H1 (cell line): ENCODE data around the gene DCUN1D2. TPM values are rescaled to one million over a fixed set of nuclear protein-coding genes. Genes with fewer than 3 reads are reported as not detected.

Source experiments
- CTCF ChIA-PET: fragments of 300-600 bp; sonication (Branson Sonifier 250); formaldehyde crosslinking; loops from one replicate; lab custom pipeline; 2021; ENCODE audit not compliant: partially characterized antibody; lab: Charles Lee
- POLR2A ChIA-PET: fragments of 300-600 bp; sonication (Branson Sonifier 250); formaldehyde crosslinking; loops from one replicate; lab custom pipeline; 2021; ENCODE audit warnings: inconsistent platforms; ENCODE audit not compliant: partially characterized antibody; lab: Charles Lee
- DNase-seq, 2 experiments: peaks; one replicate each; pipeline versions ENCODE4 v3.0.0 to v3.0.0-alpha.2; 2010 to 2022; ENCODE audit warnings: low spot score in 2 of 2, low read depth in 1 of 2, mixed read lengths in 1 of 2
- FAIRE-seq: peaks from 2 replicates; lab custom pipeline; 2011; peaks lifted over from hg19 to GRCh38; lab: Jason Lieb, UNC
- H2AFZ ChIP-seq: 2 replicates; pipeline ENCODE4 v1.8.1; 2012; ENCODE audit warnings: low read length, inconsistent platforms
- H2AK5ac ChIP-seq: 2 replicates; pipeline ENCODE4 v1.6.1; 2013; ENCODE audit warnings: low read depth, low read length
- H2BK120ac ChIP-seq: replicated peaks from 2 replicates; pipeline ENCODE3; 2013; ENCODE audit warnings: low read depth, low read length, inconsistent platforms
- H2BK12ac ChIP-seq: 2 replicates; pipeline ENCODE4 v1.6.1; 2013; ENCODE audit warnings: low read depth, low read length
- H2BK15ac ChIP-seq: 2 replicates; pipeline ENCODE4 v1.6.1; 2013; ENCODE audit warnings: low read length
- H2BK20ac ChIP-seq: 2 replicates; pipeline ENCODE4 v1.6.1; 2013; ENCODE audit warnings: low read length
- H2BK5ac ChIP-seq: 2 replicates; pipeline ENCODE4 v1.6.1; 2013; ENCODE audit warnings: low read depth, low read length
- H3K14ac ChIP-seq: 2 replicates; pipeline ENCODE4 v1.6.1; 2013; ENCODE audit warnings: inconsistent platforms; ENCODE audit not compliant: insufficient read length
- H3K18ac ChIP-seq: 2 replicates; pipeline ENCODE4 v1.6.1; 2013; ENCODE audit warnings: low read length; ENCODE audit errors: extremely low read depth
- H3K23ac ChIP-seq: 2 replicates; pipeline ENCODE4 v1.6.1; 2013; ENCODE audit warnings: inconsistent platforms; ENCODE audit not compliant: insufficient read length
- H3K23me2 ChIP-seq: 2 replicates; pipeline ENCODE4 v1.6.1; 2013; ENCODE audit warnings: low read depth, low read length
- H3K27ac ChIP-seq: 2 replicates; pipeline ENCODE4 v1.6.1; 2011; ENCODE audit warnings: low read depth, low read length, inconsistent platforms
- H3K27me3 ChIP-seq, 4 experiments: replicated peaks in 1 of 4; 1 replicate in 1 of 4; 2 replicates in 3 of 4; pipeline versions ENCODE4 v1.6.1 to v1.8.1; 2011 to 2013; ENCODE audit warnings: low read length in 3 of 4, mild to moderate bottlenecking in 3 of 4, inconsistent platforms in 2 of 4, mixed read lengths in 2 of 4, moderate library complexity in 1 of 4; ENCODE audit not compliant: control insufficient read depth in 3 of 4, insufficient read depth in 3 of 4; ENCODE audit errors: extremely low read depth in 1 of 4
- H3K36me3 ChIP-seq, 4 experiments: 2 replicates each; pipeline versions ENCODE4 v1.6.1 to v1.8.1; 2011 to 2013; ENCODE audit warnings: mild to moderate bottlenecking in 4 of 4, low read length in 3 of 4, moderate library complexity in 2 of 4, control low read depth in 1 of 4, inconsistent platforms in 1 of 4; ENCODE audit not compliant: insufficient read depth in 4 of 4, control insufficient read depth in 2 of 4
- H3K4ac ChIP-seq: replicated peaks from 2 replicates; pipeline ENCODE3; 2013; ENCODE audit warnings: low read length, low read depth, mixed read lengths, inconsistent platforms; ENCODE audit not compliant: insufficient read length
- H3K4me1 ChIP-seq, 4 experiments: replicated peaks in 1 of 4; 1 replicate in 1 of 4; 2 replicates in 3 of 4; pipeline versions ENCODE4 v1.6.1 to v1.8.1; 2011 to 2013; ENCODE audit warnings: low read length in 3 of 4, inconsistent platforms in 2 of 4, mixed read lengths in 1 of 4; ENCODE audit not compliant: insufficient read depth in 4 of 4, control insufficient read depth in 3 of 4
- H3K4me2 ChIP-seq, 2 experiments: 2 replicates each; pipeline versions ENCODE4 v1.6.1 to v1.8.1; 2011 to 2013; ENCODE audit warnings: low read depth in 2 of 2, low read length in 2 of 2, control low read depth in 1 of 2, inconsistent platforms in 1 of 2, mild to moderate bottlenecking in 1 of 2; ENCODE audit not compliant: insufficient read depth in 1 of 2
- H3K4me3 ChIP-seq, 4 experiments: fragments of 200-600, 300-600 bp in 1 of 4; sonication (generic), shearing (Covaris generic), sonication (Bioruptor Twin) in 1 of 4; 2 replicates each; pipeline versions ENCODE4 v1.5.1 to v1.8.1; 2011 to 2016; ENCODE audit warnings: low read length in 4 of 4, low read depth in 3 of 4, control low read depth in 2 of 4, inconsistent platforms in 2 of 4, mild to moderate bottlenecking in 2 of 4, mixed read lengths in 1 of 4, moderate library complexity in 1 of 4; ENCODE audit not compliant: insufficient read depth in 2 of 4; ENCODE audit errors: extremely low read depth in 1 of 4
- H3K56ac ChIP-seq: replicated peaks from 2 replicates; pipeline ENCODE3; 2013; ENCODE audit warnings: low read depth, mild to moderate bottlenecking, mixed read lengths, low read length, inconsistent platforms; ENCODE audit not compliant: insufficient read length
- H3K79me1 ChIP-seq: 2 replicates; pipeline ENCODE4 v1.6.1; 2013; ENCODE audit warnings: low read depth, low read length, control low read depth
- H3K79me2 ChIP-seq, 2 experiments: 2 replicates each; pipeline versions ENCODE4 v1.6.1 to v1.8.1; 2012 to 2013; ENCODE audit warnings: low read length in 2 of 2, mild to moderate bottlenecking in 2 of 2, inconsistent platforms in 1 of 2; ENCODE audit not compliant: insufficient read depth in 2 of 2, control insufficient read depth in 1 of 2
- H3K9ac ChIP-seq, 4 experiments: replicated peaks in 1 of 4; 1 replicate in 1 of 4; 2 replicates in 3 of 4; pipeline versions ENCODE4 v1.6.1 to v1.8.1; 2011 to 2013; ENCODE audit warnings: low read depth in 3 of 4, low read length in 3 of 4, control low read depth in 2 of 4, mild to moderate bottlenecking in 2 of 4, moderate library complexity in 2 of 4, inconsistent platforms in 1 of 4; ENCODE audit errors: extremely low read depth in 1 of 4
- H3K9me3 ChIP-seq, 2 experiments: 2 replicates each; pipeline versions ENCODE4 v1.6.1 to v1.8.1; 2012 to 2013; ENCODE audit warnings: mild to moderate bottlenecking in 2 of 2, moderate library complexity in 2 of 2, control low read depth in 1 of 2, inconsistent platforms in 1 of 2, low read depth in 1 of 2, low read length in 1 of 2, mixed read lengths in 1 of 2; ENCODE audit not compliant: insufficient read depth in 2 of 2
- H4K20me1 ChIP-seq, 2 experiments: replicated peaks in 1 of 2; 2 replicates each; pipeline versions ENCODE3 to v1.8.1; 2011 to 2013; ENCODE audit warnings: inconsistent platforms in 2 of 2, low read length in 2 of 2, mild to moderate bottlenecking in 1 of 2; ENCODE audit not compliant: insufficient read depth in 2 of 2, control insufficient read depth in 1 of 2
- H4K5ac ChIP-seq: 2 replicates; pipeline ENCODE4 v1.6.1; 2013; ENCODE audit warnings: low read length, low read depth, mixed read lengths, inconsistent platforms; ENCODE audit not compliant: insufficient read length
- H4K8ac ChIP-seq: 2 replicates; pipeline ENCODE4 v1.8.0; 2013; ENCODE audit warnings: mild to moderate bottlenecking, moderate library complexity, low read length, inconsistent platforms; ENCODE audit not compliant: insufficient read depth; ENCODE audit errors: extremely low read depth
- H4K91ac ChIP-seq: replicated peaks from 2 replicates; pipeline ENCODE3; 2013; ENCODE audit warnings: low read length, mixed read lengths, inconsistent platforms; ENCODE audit not compliant: insufficient read length
- SP1 ChIP-seq: IDR thresholded peaks from 2 replicates; pipeline ENCODE4 v1.6.1; 2011; ENCODE audit warnings: low read depth, low read length
- TAF1 ChIP-seq: IDR thresholded peaks from 2 replicates; pipeline ENCODE4 v1.6.1; 2011; ENCODE audit warnings: mild to moderate bottlenecking, low read depth, low read length
- ZNF274 ChIP-seq: IDR thresholded peaks from 2 replicates; pipeline ENCODE4 v1.7.0; 2012; ENCODE audit warnings: low read length, borderline replicate concordance; ENCODE audit errors: extremely low read depth
- WGBS, 2 experiments: shearing (Covaris generic) in 1 of 2; methylation state at CpG; one replicate each; pipeline versions ENCODE4 v1.1.6 to v1.1.7; 2013 to 2015; ENCODE audit warnings: low lambda C conversion rate in 2 of 2, mixed read lengths in 2 of 2, inconsistent platforms in 1 of 2, low coverage in 1 of 2, missing lambda C conversion rate in 1 of 2; ENCODE audit not compliant: insufficient replicate concordance in 2 of 2, insufficient coverage in 1 of 2, insufficient read length in 1 of 2; ENCODE audit errors: extremely low coverage in 1 of 2, missing lambda C conversion rate in 1 of 2; 5-methylcytosine and 5-hydroxymethylcytosine counted together
- polyA plus RNA-seq, 7 experiments: library from polyadenylated mRNA; depleted of rRNA in 3 of 7; stranded (reverse) in 5 of 7; unstranded in 2 of 7; fragments of >200 nt in 5 of 7; fragments of 200-250 nt in 2 of 7; gene quantifications; 1 replicate in 5 of 7; 2 replicates in 1 of 7; 4 replicates in 1 of 7; pipeline versions ENCODE4 v1.2.1 to v1.2.3, GENCODE V29; 2011 to 2013; ENCODE audit warnings: missing spikeins in 2 of 7, mixed read lengths in 2 of 7
- total RNA-seq: library from RNA; stranded (reverse); fragmentation: NEBNext Ultra II Directional; extraction: Animal tissue kit (Norgen Biotek cat#: 25700); gene quantifications from 2 replicates; pipeline ENCODE4 v1.2.1, GENCODE V29; 2021
- TF ChIP-seq, protein P1 (sequence below): IDR thresholded peaks from 2 replicates; pipeline ENCODE4 v1.6.1; 2012; ENCODE audit warnings: inconsistent platforms

Gene DCUN1D2
- total and polyA plus RNA-seq, 2 of the 8 experiments (the other 6 are each of a cell fraction or from before 2014, with no cell fraction given) = 19.5 to 35.3 TPM

DNA sequence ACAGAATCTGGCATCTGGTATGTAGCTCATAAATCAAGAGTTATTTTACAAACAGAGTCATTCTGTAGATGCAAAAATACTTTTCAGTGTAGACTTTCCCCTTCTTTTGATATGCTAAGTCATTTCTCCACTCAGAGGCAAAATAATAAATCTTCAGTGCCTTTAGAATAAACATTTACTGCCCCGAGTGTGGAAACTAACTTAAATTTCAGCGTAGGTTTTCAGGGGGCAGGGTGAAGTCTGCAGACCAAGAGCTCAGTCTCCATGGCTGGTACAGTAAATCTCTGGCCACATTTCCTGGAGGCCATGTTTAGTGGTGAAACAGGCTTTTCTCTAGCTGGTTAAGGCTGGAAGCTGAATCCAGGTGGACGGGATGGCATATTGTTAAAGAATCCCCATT, 24.1 kb downstream of the DCUN1D2 start:
- no peak for DNase-seq
- 92% methylated on average over 3 of the region's 3 CpGs; no CpG with 5 or more reads in 1 of the 2 experiments for WGBS, 2 experiments
- CTCF ChIA-PET = interaction anchor here (0.7 to 3.0 kb wide), 5 partner anchors 9 to 678 kb away, joined by 3 to 18 read pairs (median 8); no protein-coding TSS in a partner anchor
- TF ChIP-seq SP1 (no peak), ZNF274 (no peak), TAF1 (no peak)
- TF ChIP-seq, protein P1, sequence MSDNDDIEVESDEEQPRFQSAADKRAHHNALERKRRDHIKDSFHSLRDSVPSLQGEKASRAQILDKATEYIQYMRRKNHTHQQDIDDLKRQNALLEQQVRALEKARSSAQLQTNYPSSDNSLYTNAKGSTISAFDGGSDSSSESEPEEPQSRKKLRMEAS = no peak

More for the DNA sequence above, 24.1 kb downstream of the DCUN1D2 start:
- Histone ChIP-seq H3K36me3 (peaks cover 4 to 48% (median 7%) of the 10 kb centered on the region in 4 experiments; a peak in 5 of 8 replicates), H3K4me3 (no peak overlapping the region), H2AK5ac (no peak overlapping the region), H3K27ac (no peak overlapping the region), H3K14ac (no peak overlapping the region), H2BK120ac (no peak overlapping the region), H3K23me2 (no peaks in the 10 kb centered on the region), H3K79me2 (peaks cover 0 to 23% of the 10 kb centered on the region in 2 experiments; a peak in 2 of 4 replicates), H3K56ac (no peak overlapping the region), H2BK20ac (no peak overlapping the region), H4K91ac (no peak overlapping the region), H2BK15ac (no peak overlapping the region), H4K20me1 (peaks cover 4 to 11% of the 10 kb centered on the region in 2 experiments), H3K23ac (no peak overlapping the region), H3K4me2 (no peak overlapping the region), H2BK12ac (no peak overlapping the region), H3K4me1 (peaks cover 0 to 15% (median 5%) of the 10 kb centered on the region in 4 experiments; a peak in 6 of 7 replicates), H3K9me3 (no peaks in the 10 kb centered on the region), H3K18ac (no peak overlapping the region), H4K5ac (no peak overlapping the region), H2AFZ (no peak overlapping the region), H3K9ac (no peak overlapping the region), H3K4ac (no peak overlapping the region), H2BK5ac (no peak overlapping the region), H3K27me3 (no peaks in the 10 kb centered on the region), H4K8ac (no peak overlapping the region), H3K79me1 (peaks cover 3% of the 10 kb centered on the region)
- FAIRE-seq = no peak
- POLR2A ChIA-PET = interaction anchor here (1.0 to 1.1 kb wide), 3 partner anchors 17 to 258 kb away, joined by 3 to 4 read pairs (median 3); partner anchors contain the start of gene PCID2
